Measurements from ENCODE around the gene HKDC1.

The HKDC1 gene

GRCh38 chr10:69232736-69233480, 12.8 kb downstream of the HKDC1 start:
- DNase-seq (ENCODE audit: extremely low read depth, low read depth): no peak
- no peak overlapping the region for H3K4me3 ChIP-seq (replicated peaks; ENCODE audit: low read depth, low read length)
- TF ChIP-seq, protein P1, sequence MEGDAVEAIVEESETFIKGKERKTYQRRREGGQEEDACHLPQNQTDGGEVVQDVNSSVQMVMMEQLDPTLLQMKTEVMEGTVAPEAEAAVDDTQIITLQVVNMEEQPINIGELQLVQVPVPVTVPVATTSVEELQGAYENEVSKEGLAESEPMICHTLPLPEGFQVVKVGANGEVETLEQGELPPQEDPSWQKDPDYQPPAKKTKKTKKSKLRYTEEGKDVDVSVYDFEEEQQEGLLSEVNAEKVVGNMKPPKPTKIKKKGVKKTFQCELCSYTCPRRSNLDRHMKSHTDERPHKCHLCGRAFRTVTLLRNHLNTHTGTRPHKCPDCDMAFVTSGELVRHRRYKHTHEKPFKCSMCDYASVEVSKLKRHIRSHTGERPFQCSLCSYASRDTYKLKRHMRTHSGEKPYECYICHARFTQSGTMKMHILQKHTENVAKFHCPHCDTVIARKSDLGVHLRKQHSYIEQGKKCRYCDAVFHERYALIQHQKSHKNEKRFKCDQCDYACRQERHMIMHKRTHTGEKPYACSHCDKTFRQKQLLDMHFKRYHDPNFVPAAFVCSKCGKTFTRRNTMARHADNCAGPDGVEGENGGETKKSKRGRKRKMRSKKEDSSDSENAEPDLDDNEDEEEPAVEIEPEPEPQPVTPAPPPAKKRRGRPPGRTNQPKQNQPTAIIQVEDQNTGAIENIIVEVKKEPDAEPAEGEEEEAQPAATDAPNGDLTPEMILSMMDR (IDR thresholded peaks at IDR 0.05; ENCODE audit: low read depth, low read length, missing control alignments): no peak

DNA sequence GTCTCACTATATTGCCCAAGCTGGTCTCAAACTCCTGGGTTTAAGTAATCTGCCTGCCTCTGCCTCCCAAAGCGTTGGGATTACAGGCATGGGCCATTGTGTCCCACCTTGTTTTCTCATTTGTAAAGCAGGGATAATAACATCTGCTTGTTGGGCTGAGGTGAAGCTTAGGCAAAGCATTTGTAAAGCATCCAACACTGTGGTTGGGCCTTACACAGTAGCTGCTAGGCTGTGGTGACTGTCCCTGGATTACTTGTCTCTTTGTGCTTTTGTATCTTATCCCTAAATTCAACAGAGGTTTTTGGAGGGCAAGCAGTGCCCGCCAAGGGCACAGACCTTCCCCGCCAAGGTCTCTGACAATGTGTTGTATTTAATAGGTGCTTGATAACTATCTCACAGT, 14.3 kb downstream of the HKDC1 start:
- H3K4me3 ChIP-seq (replicated peaks; ENCODE audit: low read depth, low read length): no peak overlapping the region
- TF ChIP-seq, protein P1 (IDR thresholded peaks at IDR 0.05; ENCODE audit: low read depth, low read length, missing control alignments): no peak

GRCh38 chr10:69237528-69238159, 17.5 kb downstream of the HKDC1 start:
- TF ChIP-seq, protein P1 (IDR thresholded peaks at IDR 0.05; ENCODE audit: low read depth, low read length, missing control alignments): peak; percentile 95
- no peak overlapping the region for H3K4me3 ChIP-seq (replicated peaks; ENCODE audit: low read depth, low read length)
- DNase-seq (ENCODE audit: extremely low read depth, low read depth): peak; percentile 37

More for the DNA sequence above, 14.3 kb downstream of the HKDC1 start:
- DNase-seq (ENCODE audit: extremely low read depth, low read depth): no peak

- H3K4me3 ChIP-seq (replicated peaks; ENCODE audit: low read depth, low read length): no peak overlapping the region
- DNase-seq (ENCODE audit: extremely low read depth, low read depth): no peak
- TF ChIP-seq, protein P1 (IDR thresholded peaks at IDR 0.05; ENCODE audit: low read depth, low read length, missing control alignments): no peak
Observed at GRCh38 chr10:69239136-69239535, 19.0 kb downstream of the HKDC1 start.

DNA sequence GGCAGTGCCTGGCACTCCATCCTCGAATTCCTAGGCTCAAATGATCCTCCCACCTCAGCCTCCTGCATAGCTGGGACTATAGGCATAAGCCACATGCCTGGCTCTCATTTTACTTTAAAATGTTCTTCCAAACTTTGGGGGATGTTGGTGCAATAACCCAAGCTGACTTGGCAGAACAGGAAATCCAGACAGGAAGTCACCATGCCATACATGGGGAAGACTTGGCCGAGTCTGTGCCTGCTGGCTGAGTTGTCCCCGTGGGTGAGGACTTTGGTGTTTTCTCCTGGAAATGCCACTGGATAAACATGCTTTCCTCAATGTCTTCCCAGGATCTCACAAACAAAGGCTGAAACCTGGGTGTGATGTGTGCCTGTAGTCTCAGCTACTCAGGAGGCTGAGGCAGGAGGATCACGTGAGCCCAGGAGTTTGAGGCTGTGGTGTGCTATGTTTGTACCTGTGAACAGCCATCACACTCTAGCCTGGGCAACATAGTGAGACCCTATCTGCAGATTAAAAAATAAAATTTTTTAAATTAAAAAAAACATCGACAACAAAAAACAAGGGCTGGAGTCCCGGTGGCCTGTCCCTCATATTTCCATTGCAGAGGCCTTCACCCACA, 19.8 kb downstream of the HKDC1 start:
- no peak for DNase-seq (ENCODE audit: extremely low read depth, low read depth)
- no peak overlapping the region for H3K4me3 ChIP-seq (replicated peaks; ENCODE audit: low read depth, low read length)
- TF ChIP-seq, protein P1 (IDR thresholded peaks at IDR 0.05; ENCODE audit: low read depth, low read length, missing control alignments): no peak

GRCh38 chr10:69240455-69240854, 20.3 kb downstream of the HKDC1 start:
- H3K4me3 ChIP-seq (replicated peaks; ENCODE audit: low read depth, low read length): no peak overlapping the region
- TF ChIP-seq, protein P1 (IDR thresholded peaks at IDR 0.05; ENCODE audit: low read depth, low read length, missing control alignments): no peak
- DNase-seq (ENCODE audit: extremely low read depth, low read depth): no peak

Measured in HFF-Myc (cell line).